ENCODE data around the gene NUFIP1.

GRCh38 chr13:45011198-45011597 is 21.9 kb upstream of the NUFIP1 start:
- TF ChIP-seq CTCF (IDR thresholded peaks at IDR 0.05; ENCODE audit: insufficient read depth, low read length): no peak
- TF ChIP-seq POLR2AphosphoS5 (IDR thresholded peaks at IDR 0.05; ENCODE audit: low read depth): no peak
- no peak for TF ChIP-seq SPI1 (IDR thresholded peaks at IDR 0.05; ENCODE audit: borderline replicate concordance, low read depth)
